ENCODE results near the gene ZCCHC4. TPM values are rescaled to one million over a fixed set of nuclear protein-coding genes. Genes with fewer than 3 reads are reported as not detected.

ZCCHC4 gene, protein sequence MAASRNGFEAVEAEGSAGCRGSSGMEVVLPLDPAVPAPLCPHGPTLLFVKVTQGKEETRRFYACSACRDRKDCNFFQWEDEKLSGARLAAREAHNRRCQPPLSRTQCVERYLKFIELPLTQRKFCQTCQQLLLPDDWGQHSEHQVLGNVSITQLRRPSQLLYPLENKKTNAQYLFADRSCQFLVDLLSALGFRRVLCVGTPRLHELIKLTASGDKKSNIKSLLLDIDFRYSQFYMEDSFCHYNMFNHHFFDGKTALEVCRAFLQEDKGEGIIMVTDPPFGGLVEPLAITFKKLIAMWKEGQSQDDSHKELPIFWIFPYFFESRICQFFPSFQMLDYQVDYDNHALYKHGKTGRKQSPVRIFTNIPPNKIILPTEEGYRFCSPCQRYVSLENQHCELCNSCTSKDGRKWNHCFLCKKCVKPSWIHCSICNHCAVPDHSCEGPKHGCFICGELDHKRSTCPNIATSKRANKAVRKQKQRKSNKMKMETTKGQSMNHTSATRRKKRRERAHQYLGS
- total RNA-seq (2021) (17.7 and 18.0 TPM in 2 replicates), Bru-seq, nascent RNA (percentile 83 among the genes with signal in this experiment), BruChase-seq, experiment 1, labeled RNA remaining after a 2-hour chase (percentile 77 among the genes with signal in this experiment), BruChase-seq, experiment 2, labeled RNA remaining after a 6-hour chase (percentile 62 among the genes with signal in this experiment)
- long read RNA-seq, transcript ZCCHC4-201 (13 exons, 2,785 nt), result major isoform, 36 of 61 reads
- long read RNA-seq, partial matches to known transcripts, result 12 of 61 reads
- long read RNA-seq, other reads (novel, unspliced or antisense), result 13 of 61 reads

DNA sequence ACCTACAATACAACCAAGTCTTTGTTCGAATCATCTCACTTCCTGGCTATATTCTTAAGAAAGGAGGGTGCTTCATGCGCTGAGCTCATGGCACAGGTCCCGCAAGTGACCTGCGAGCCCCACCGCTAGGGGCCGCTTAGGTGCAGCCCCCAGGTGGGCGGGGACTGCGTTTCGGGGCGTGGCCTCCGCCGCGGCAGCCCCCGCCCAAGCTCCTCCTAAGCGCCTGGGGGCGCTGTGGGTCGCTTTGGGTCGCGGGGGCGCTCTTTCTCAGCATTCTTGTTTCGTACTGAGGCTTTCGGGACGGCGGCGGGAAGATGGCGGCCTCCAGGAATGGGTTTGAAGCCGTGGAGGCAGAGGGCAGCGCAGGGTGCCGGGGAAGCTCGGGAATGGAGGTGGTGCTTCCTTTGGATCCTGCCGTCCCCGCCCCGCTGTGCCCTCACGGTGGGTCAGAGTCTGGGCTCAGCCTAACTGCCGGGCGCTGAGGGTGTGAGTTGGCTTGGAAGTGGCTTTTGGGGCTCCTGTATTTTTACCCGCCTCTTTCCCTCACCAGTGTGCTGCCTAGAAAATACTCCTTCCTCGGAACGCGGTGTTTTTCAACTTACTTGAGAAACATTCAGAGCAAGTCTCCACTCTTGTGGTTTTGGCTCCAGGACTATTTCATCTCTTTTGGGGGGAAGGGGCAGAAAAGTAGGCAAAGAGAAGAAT, at the start of gene ZCCHC4:
ZCCHC4 (plus strand) TSS at position 279 of the 705 bp plus-strand sequence; CDS start at position 315, 36 bp downstream.
- Histone ChIP-seq H3K9me3 (ENCODE audit: low read depth, low read length, poor library complexity, severe bottlenecking) (no peaks in the 10 kb centered on the region), H3K4me1 (ENCODE audit: insufficient read depth, low read length, poor library complexity, severe bottlenecking) (peaks cover 6% of the 10 kb centered on the region), H3K27me3 (replicated peaks; ENCODE audit: insufficient read depth, low read depth, low read length, poor library complexity) (no peaks in the 10 kb centered on the region), H3K36me3 (ENCODE audit: insufficient read depth, low read length, poor library complexity, severe bottlenecking) (peaks cover 4% of the 10 kb centered on the region), H3K4me3 (ENCODE audit: low read depth, low read length, poor library complexity, severe bottlenecking) (peak within 1 kb of the TSS; percentile 82), H3K27ac (ENCODE audit: low read depth, low read length, poor library complexity, severe bottlenecking) (peak within 1 kb of the TSS; percentile 85)
- intact Hi-C loops (cut with micrococcal nuclease; ENCODE audit: unreplicated experiment), result loop anchor here (5.0 kb wide), 1 partner anchor 80 kb away; the partner anchor contains the start of gene PI4K2B
- peak; percentile 91 for DNase-seq (ENCODE audit: low spot score)
- TF ChIP-seq, protein P1, sequence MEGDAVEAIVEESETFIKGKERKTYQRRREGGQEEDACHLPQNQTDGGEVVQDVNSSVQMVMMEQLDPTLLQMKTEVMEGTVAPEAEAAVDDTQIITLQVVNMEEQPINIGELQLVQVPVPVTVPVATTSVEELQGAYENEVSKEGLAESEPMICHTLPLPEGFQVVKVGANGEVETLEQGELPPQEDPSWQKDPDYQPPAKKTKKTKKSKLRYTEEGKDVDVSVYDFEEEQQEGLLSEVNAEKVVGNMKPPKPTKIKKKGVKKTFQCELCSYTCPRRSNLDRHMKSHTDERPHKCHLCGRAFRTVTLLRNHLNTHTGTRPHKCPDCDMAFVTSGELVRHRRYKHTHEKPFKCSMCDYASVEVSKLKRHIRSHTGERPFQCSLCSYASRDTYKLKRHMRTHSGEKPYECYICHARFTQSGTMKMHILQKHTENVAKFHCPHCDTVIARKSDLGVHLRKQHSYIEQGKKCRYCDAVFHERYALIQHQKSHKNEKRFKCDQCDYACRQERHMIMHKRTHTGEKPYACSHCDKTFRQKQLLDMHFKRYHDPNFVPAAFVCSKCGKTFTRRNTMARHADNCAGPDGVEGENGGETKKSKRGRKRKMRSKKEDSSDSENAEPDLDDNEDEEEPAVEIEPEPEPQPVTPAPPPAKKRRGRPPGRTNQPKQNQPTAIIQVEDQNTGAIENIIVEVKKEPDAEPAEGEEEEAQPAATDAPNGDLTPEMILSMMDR (conservative IDR thresholded peaks at IDR 0.05; ENCODE audit: low read depth, low read length), result peak; percentile 100
- TF ChIP-seq EZH2 (IDR thresholded peaks at IDR 0.05; ENCODE audit: borderline replicate concordance, low read depth, low read length, poor library complexity, severe bottlenecking), result no peak
- ChIA-PET CTCF (interaction anchor here (0.6 to 1.6 kb wide), 7 partner anchors 8 to 80 kb away, joined by 3 to 13 read pairs (median 4); no protein-coding TSS in a partner anchor), POLR2A (ENCODE audit: low non-redundant PET) (interaction anchor here (0.7 kb wide), 1 partner anchor 22 kb away, joined by 3 read pairs; no protein-coding TSS in a partner anchor)
- BruUV-seq (replicated peaks), result TSS peak; percentile 72

DNA sequence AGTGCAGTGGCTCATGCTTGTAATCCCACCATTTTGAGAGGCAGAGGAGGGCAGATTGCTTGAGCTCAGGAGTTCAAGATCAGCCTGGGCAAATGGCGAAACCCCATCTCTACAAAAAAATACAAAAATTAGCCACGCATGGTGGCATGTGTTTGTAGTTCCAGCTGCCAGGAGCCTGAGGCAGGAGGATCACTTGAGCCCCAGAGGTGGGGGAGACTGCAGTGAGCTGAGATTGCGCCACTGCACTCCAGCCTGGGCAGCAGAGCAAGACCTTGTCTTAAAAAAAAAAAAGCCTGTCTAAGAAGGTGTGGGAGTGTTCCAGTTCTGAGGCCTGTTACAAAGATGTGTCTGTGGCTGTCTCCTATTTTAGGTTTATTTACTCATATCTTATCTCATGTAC, 40.7 kb upstream of the ZCCHC4 start:
- Histone ChIP-seq H3K27ac (ENCODE audit: low read depth, low read length, poor library complexity, severe bottlenecking) (no peak overlapping the region), H3K4me1 (ENCODE audit: insufficient read depth, low read length, poor library complexity, severe bottlenecking) (no peaks in the 10 kb centered on the region), H3K27me3 (replicated peaks; ENCODE audit: insufficient read depth, low read depth, low read length, poor library complexity) (no peaks in the 10 kb centered on the region), H3K36me3 (ENCODE audit: insufficient read depth, low read length, poor library complexity, severe bottlenecking) (no peaks in the 10 kb centered on the region), H3K9me3 (ENCODE audit: low read depth, low read length, poor library complexity, severe bottlenecking) (no peaks in the 10 kb centered on the region), H3K4me3 (ENCODE audit: low read depth, low read length, poor library complexity, severe bottlenecking) (no peak overlapping the region)
- no peak for DNase-seq (ENCODE audit: low spot score)
- CTCF ChIA-PET, result no interaction called here
- TF ChIP-seq EZH2 (IDR thresholded peaks at IDR 0.05; ENCODE audit: borderline replicate concordance, low read depth, low read length, poor library complexity, severe bottlenecking), result no peak
- TF ChIP-seq, protein P1 (conservative IDR thresholded peaks at IDR 0.05; ENCODE audit: low read depth, low read length), result no peak
- intact Hi-C loops (cut with micrococcal nuclease; ENCODE audit: unreplicated experiment), result no loop called here
- BruUV-seq (replicated peaks), result no TSS peak
- POLR2A ChIA-PET (ENCODE audit: low non-redundant PET), result no interaction called here

DNA sequence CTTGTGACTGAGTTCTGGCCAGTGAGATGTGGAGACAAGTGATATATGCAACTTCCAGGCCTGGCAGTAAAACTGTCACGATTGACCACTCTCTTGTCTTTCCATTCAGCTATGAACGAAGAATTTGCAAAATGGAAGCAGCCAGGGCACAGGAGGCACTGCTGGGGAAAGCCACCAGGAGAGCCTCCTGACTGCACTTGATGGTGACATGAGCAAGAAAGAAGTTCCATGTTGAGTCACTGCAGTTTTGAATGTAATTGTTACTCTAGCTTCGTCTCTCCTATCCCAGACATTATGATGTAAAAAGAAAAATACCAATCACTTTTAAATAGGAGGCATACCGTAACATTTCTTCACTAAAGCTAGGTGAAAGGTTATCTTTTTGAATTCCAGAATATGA, 32.4 kb upstream of the ZCCHC4 start:
- Histone ChIP-seq H3K36me3 (ENCODE audit: insufficient read depth, low read length, poor library complexity, severe bottlenecking) (no peaks in the 10 kb centered on the region), H3K27ac (ENCODE audit: low read depth, low read length, poor library complexity, severe bottlenecking) (no peak overlapping the region), H3K4me1 (ENCODE audit: insufficient read depth, low read length, poor library complexity, severe bottlenecking) (no peaks in the 10 kb centered on the region), H3K9me3 (ENCODE audit: low read depth, low read length, poor library complexity, severe bottlenecking) (no peaks in the 10 kb centered on the region), H3K4me3 (ENCODE audit: low read depth, low read length, poor library complexity, severe bottlenecking) (no peak overlapping the region), H3K27me3 (replicated peaks; ENCODE audit: insufficient read depth, low read depth, low read length, poor library complexity) (no peaks in the 10 kb centered on the region)
- intact Hi-C loops (cut with micrococcal nuclease; ENCODE audit: unreplicated experiment), result no loop called here
- POLR2A ChIA-PET (ENCODE audit: low non-redundant PET), result no interaction called here
- TF ChIP-seq, protein P1 (conservative IDR thresholded peaks at IDR 0.05; ENCODE audit: low read depth, low read length), result no peak
- TF ChIP-seq EZH2 (IDR thresholded peaks at IDR 0.05; ENCODE audit: borderline replicate concordance, low read depth, low read length, poor library complexity, severe bottlenecking), result no peak
- no peak for DNase-seq (ENCODE audit: low spot score)
- CTCF ChIA-PET, result no interaction called here
- no TSS peak for BruUV-seq (replicated peaks)

Measured in A673 (cell line).